Esophagus muscularis mucosa (tissue), 4 donors: ENCODE data around the gene ANTXR1. TPM values are rescaled to one million over a fixed set of nuclear protein-coding genes. Genes with fewer than 3 reads are reported as not detected.

Experiments used
- DNase-seq: peaks from one replicate; pipeline ENCODE4 v3.0.0-alpha.2; 2017; ENCODE audit errors: extremely low spot score
- H3K27ac ChIP-seq, 4 donors: fragments of 200-600 bp; sonication (generic); replicated peaks in 1 of 4; 1 replicate in 3 of 4; 2 replicates in 1 of 4; pipeline ENCODE4 v1.5.1; 2016 to 2019; ENCODE audit warnings: mild to moderate bottlenecking in 1 of 4
- H3K27me3 ChIP-seq, 4 donors: fragments of 200-600 bp; sonication (generic); one replicate each; pipeline versions ENCODE4 v1.5.1 to v1.6.0; 2016 to 2019
- H3K36me3 ChIP-seq, 4 donors: fragments of 200-600 bp; sonication (generic); one replicate each; pipeline ENCODE4 v1.5.1; 2016 to 2019
- H3K4me1 ChIP-seq, 4 donors: fragments of 200-600 bp; sonication (generic); one replicate each; pipeline ENCODE4 v1.5.1; 2016 to 2019
- H3K4me3 ChIP-seq, 4 donors: fragments of 200-600 bp; sonication (generic); 1 replicate in 2 of 4; 2 replicates in 2 of 4; pipeline ENCODE4 v1.5.1; 2016 to 2019; ENCODE audit warnings: mild to moderate bottlenecking in 4 of 4, moderate library complexity in 1 of 4
- H3K9me3 ChIP-seq, 4 donors: fragments of 200-600 bp; sonication (generic); 1 replicate in 3 of 4; 2 replicates in 1 of 4; pipeline ENCODE4 v1.5.1; 2016 to 2019
- CTCF ChIP-seq, 3 experiments: fragments of 200-600 bp in 2 of 3; fragments of 450-650 bp in 1 of 3; sonication (generic) in 2 of 3; IDR thresholded peaks; one replicate each; pipeline ENCODE4 v1.5.1; 2017 to 2019; ENCODE audit warnings: antibody characterized with exemption in 3 of 3, mild to moderate bottlenecking in 2 of 3, moderate library complexity in 1 of 3
- EP300 ChIP-seq: sonication (generic); formaldehyde crosslinking; IDR thresholded peaks from one replicate; pipeline ENCODE4 v1.6.1; 2017; ENCODE audit warnings: antibody characterized with exemption
- POLR2A ChIP-seq: fragments of 450-650 bp; IDR thresholded peaks from one replicate; pipeline ENCODE4 v1.6.1; 2017; ENCODE audit warnings: antibody characterized with exemption, moderate library complexity, mild to moderate bottlenecking, low read depth
- POLR2AphosphoS5 ChIP-seq, 2 donors: sonication (generic); formaldehyde crosslinking; IDR thresholded peaks; one replicate each; pipeline ENCODE4 v1.6.1; 2017; ENCODE audit warnings: antibody characterized with exemption in 2 of 2
- WGBS: methylation state at CpG from one replicate; pipeline ENCODE4 v1.1.5; 2018; 5-methylcytosine and 5-hydroxymethylcytosine counted together
- intact Hi-C: fragments of 100-400 bp; cut with DNase I; formaldehyde crosslinking; loops from one replicate; pipeline ENCODE4 v1.15.1; 2023
- total RNA-seq, 4 donors: library from RNA; depleted of rRNA; stranded (reverse); fragments of >200 nt; gene quantifications; one replicate each; pipeline versions ENCODE4 v1.1.0 to v1.2.1, GENCODE V29; 2016

The ANTXR1 gene
- total RNA-seq, 4 donors from 2014 or later = 74.6 to 115 (median 92.1) TPM

GRCh38 chr2:69043736-69044400, 30.9 kb downstream of the ANTXR1 start:
- intact Hi-C loops = no loop called here
- Histone ChIP-seq H3K9me3 (no peaks in the 10 kb centered on the region), H3K4me1 (peaks cover 0 to 36% (median 35%) of the 10 kb centered on the region in 4 donors), H3K27ac (no peak overlapping the region), H3K27me3 (no peaks in the 10 kb centered on the region), H3K36me3 (peaks cover 0 to 36% (median 5%) of the 10 kb centered on the region in 4 donors), H3K4me3 (no peak overlapping the region)
- TF ChIP-seq POLR2A = no peak
- TF ChIP-seq POLR2AphosphoS5 (IDR thresholded peaks at IDR 0.05) = no peak
- no peak for TF ChIP-seq CTCF (IDR thresholded peaks at IDR 0.05)
- no peak for TF ChIP-seq EP300
- 85% methylated on average over 9 of the region's 9 CpGs for WGBS
- peak; percentile 87 for DNase-seq

GRCh38 chr2:69046221-69046662, 33.3 kb downstream of the ANTXR1 start:
- Histone ChIP-seq H3K36me3 (peaks cover 0 to 28% (median 5%) of the 10 kb centered on the region in 4 donors), H3K27me3 (no peaks in the 10 kb centered on the region), H3K27ac (peak overlapping the region in 1 of 4 donors; percentile 53), H3K4me3 (no peak overlapping the region), H3K9me3 (no peaks in the 10 kb centered on the region), H3K4me1 (peaks cover 0 to 26% (median 21%) of the 10 kb centered on the region in 4 donors)
- 37% methylated on average over 1 of the region's 1 CpG for WGBS
- no peak for TF ChIP-seq EP300
- TF ChIP-seq POLR2AphosphoS5 (IDR thresholded peaks at IDR 0.05) = no peak
- TF ChIP-seq CTCF (IDR thresholded peaks at IDR 0.05) = no peak
- no peak for TF ChIP-seq POLR2A
- intact Hi-C loops = no loop called here
- DNase-seq = peak; percentile 75

GRCh38 chr2:69047625-69048145, 34.7 kb downstream of the ANTXR1 start:
- 26% methylated on average over 1 of the region's 1 CpG for WGBS
- peaks cover 0 to 18% (median 18%) of the 10 kb centered on the region in 4 donors for H3K4me1 ChIP-seq
- peaks cover 0 to 19% (median 0%) of the 10 kb centered on the region in 4 donors for H3K36me3 ChIP-seq
- no peak for DNase-seq
- H3K4me3 ChIP-seq = no peak overlapping the region
- H3K27me3 ChIP-seq = no peaks in the 10 kb centered on the region
- TF ChIP-seq CTCF (IDR thresholded peaks at IDR 0.05) (no peak), POLR2A (no peak), EP300 (no peak), POLR2AphosphoS5 (IDR thresholded peaks at IDR 0.05) (no peak)
- H3K27ac ChIP-seq = peak overlapping the region in 1 of 4 donors; percentile 32
- intact Hi-C loops = no loop called here
- no peaks in the 10 kb centered on the region for H3K9me3 ChIP-seq

- Histone ChIP-seq H3K4me1 (peaks cover 0 to 35% (median 28%) of the 10 kb centered on the region in 4 donors), H3K4me3 (no peak overlapping the region), H3K27me3 (no peaks in the 10 kb centered on the region), H3K27ac (no peak overlapping the region), H3K9me3 (no peaks in the 10 kb centered on the region), H3K36me3 (peaks cover 0 to 4% (median 1%) of the 10 kb centered on the region in 4 donors)
- TF ChIP-seq POLR2A (no peak), POLR2AphosphoS5 (IDR thresholded peaks at IDR 0.05) (no peak), CTCF (IDR thresholded peaks at IDR 0.05) (no peak), EP300 (no peak)
- 96% methylated on average over 4 of the region's 4 CpGs for WGBS
- no peak for DNase-seq
- intact Hi-C loops = no loop called here
Measured at GRCh38 chr2:69050802-69051201, 37.8 kb downstream of the ANTXR1 start.
